Peyer's patch (tissue), 4 donors: ENCODE data around the gene UCK2.

Experiments used
- POLR2A ChIP-seq, 2 donors: fragments of 450-650 bp; IDR thresholded peaks; one replicate each; pipeline ENCODE4 v1.5.1; 2017; ENCODE audit warnings: antibody characterized with exemption in 2 of 2, mild to moderate bottlenecking in 2 of 2, moderate library complexity in 2 of 2
- TF ChIP-seq, protein P1 (sequence below), 6 experiments: fragments of 450-650 bp in 4 of 6; fragments of 200-600 bp in 2 of 6; sonication (generic) in 1 of 6; IDR thresholded peaks; one replicate each; pipeline ENCODE4 v1.5.1; 2017 to 2019; ENCODE audit warnings: antibody characterized with exemption in 6 of 6, mild to moderate bottlenecking in 3 of 6, moderate library complexity in 1 of 6

- TF ChIP-seq, protein P1, sequence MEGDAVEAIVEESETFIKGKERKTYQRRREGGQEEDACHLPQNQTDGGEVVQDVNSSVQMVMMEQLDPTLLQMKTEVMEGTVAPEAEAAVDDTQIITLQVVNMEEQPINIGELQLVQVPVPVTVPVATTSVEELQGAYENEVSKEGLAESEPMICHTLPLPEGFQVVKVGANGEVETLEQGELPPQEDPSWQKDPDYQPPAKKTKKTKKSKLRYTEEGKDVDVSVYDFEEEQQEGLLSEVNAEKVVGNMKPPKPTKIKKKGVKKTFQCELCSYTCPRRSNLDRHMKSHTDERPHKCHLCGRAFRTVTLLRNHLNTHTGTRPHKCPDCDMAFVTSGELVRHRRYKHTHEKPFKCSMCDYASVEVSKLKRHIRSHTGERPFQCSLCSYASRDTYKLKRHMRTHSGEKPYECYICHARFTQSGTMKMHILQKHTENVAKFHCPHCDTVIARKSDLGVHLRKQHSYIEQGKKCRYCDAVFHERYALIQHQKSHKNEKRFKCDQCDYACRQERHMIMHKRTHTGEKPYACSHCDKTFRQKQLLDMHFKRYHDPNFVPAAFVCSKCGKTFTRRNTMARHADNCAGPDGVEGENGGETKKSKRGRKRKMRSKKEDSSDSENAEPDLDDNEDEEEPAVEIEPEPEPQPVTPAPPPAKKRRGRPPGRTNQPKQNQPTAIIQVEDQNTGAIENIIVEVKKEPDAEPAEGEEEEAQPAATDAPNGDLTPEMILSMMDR (IDR thresholded peaks at IDR 0.05): no peak
- no peak for TF ChIP-seq POLR2A (IDR thresholded peaks at IDR 0.05)
These were observed 59.6 kb downstream of the UCK2 start for GRCh38 chr1:165886983-165887382.
